ENCODE measurements around the gene MYO16. TPM values are rescaled to one million over a fixed set of nuclear protein-coding genes. Genes with fewer than 3 reads are reported as not detected.

The MYO16 gene
- total RNA-seq, 1 experiment from 2014 or later = not detected

- no peak overlapping the region for H3K27ac Mint-ChIP-seq
- no peaks in the 10 kb centered on the region for H3K9me3 Mint-ChIP-seq
- no peak for DNase-seq
- H3K23ac ChIP-seq (ENCODE audit: insufficient read length, low read depth, low read length) = no peak overlapping the region
- no peak overlapping the region for H2BK120ac ChIP-seq (ENCODE audit: low read depth, low read length, poor library complexity, severe bottlenecking)
- WGBS (ENCODE audit: extremely low coverage, insufficient read length, low lambda C conversion rate) = no CpG with 5 or more reads among the region's 2 CpGs
- no peak overlapping the region for H4K5ac ChIP-seq (ENCODE audit: insufficient read length, low read depth, low read length)
- no peaks in the 10 kb centered on the region for H3K23me2 ChIP-seq (ENCODE audit: insufficient read length, low read depth, low read length, poor library complexity, severe bottlenecking)
- no peaks in the 10 kb centered on the region for H3K27me3 ChIP-seq (ENCODE audit: insufficient read depth, low read length)
- no peaks in the 10 kb centered on the region for H3K36me3 Mint-ChIP-seq (ENCODE audit: insufficient read depth in 1 of 3, low read depth in 3 of 3)
- H3K4me1 Mint-ChIP-seq = no peaks in the 10 kb centered on the region
- no peak overlapping the region for H3K56ac ChIP-seq (ENCODE audit: insufficient read length, low read depth, low read length)
- no peak overlapping the region for H4K8ac ChIP-seq (replicated peaks; ENCODE audit: insufficient read length, low read depth, low read length)
- H2BK5ac ChIP-seq (ENCODE audit: insufficient read length, low read length) = no peak overlapping the region
- H3K9ac ChIP-seq (ENCODE audit: extremely low read depth, insufficient read length, low read length) = no peak overlapping the region
- H3K4me1 ChIP-seq (ENCODE audit: insufficient read depth, low read length) = no peaks in the 10 kb centered on the region
- no peak overlapping the region for H2AK5ac ChIP-seq (ENCODE audit: insufficient read length, low read length)
- no peaks in the 10 kb centered on the region for H3K27me3 Mint-ChIP-seq (ENCODE audit: low read depth)
- no peak overlapping the region for H3K4me3 Mint-ChIP-seq
- H2BK20ac ChIP-seq (ENCODE audit: low read depth, low read length, poor library complexity, severe bottlenecking) = no peak overlapping the region
- no peaks in the 10 kb centered on the region for H3K79me2 ChIP-seq (ENCODE audit: insufficient read depth, low read length)
- H3K18ac ChIP-seq (ENCODE audit: insufficient read length, low read depth, low read length) = no peak overlapping the region
- no peak overlapping the region for H3K14ac ChIP-seq (ENCODE audit: insufficient read depth, low read length)
- H3K4ac ChIP-seq (ENCODE audit: low read depth, low read length) = no peak overlapping the region
- no peaks in the 10 kb centered on the region for H4K20me1 ChIP-seq (ENCODE audit: control insufficient read depth, insufficient read depth, insufficient read length)
- no peak overlapping the region for H3K27ac ChIP-seq (ENCODE audit: insufficient read length, low read depth, low read length)
- no peak overlapping the region for H3K4me2 ChIP-seq (ENCODE audit: insufficient read depth, insufficient read length, low read length)
- H3K79me1 ChIP-seq (ENCODE audit: insufficient read depth, low read depth, low read length, poor library complexity, severe bottlenecking) = no peaks in the 10 kb centered on the region
- no peak overlapping the region for H4K91ac ChIP-seq (ENCODE audit: insufficient read length, low read depth, low read length)
- H3K9me3 ChIP-seq (ENCODE audit: control insufficient read depth, low read depth, low read length) = no peaks in the 10 kb centered on the region
- no peak overlapping the region for H2AFZ ChIP-seq (ENCODE audit: low read length)
- no peak overlapping the region for H2BK12ac ChIP-seq (ENCODE audit: insufficient read length, low read depth, low read length)
- TF ChIP-seq, protein P1, sequence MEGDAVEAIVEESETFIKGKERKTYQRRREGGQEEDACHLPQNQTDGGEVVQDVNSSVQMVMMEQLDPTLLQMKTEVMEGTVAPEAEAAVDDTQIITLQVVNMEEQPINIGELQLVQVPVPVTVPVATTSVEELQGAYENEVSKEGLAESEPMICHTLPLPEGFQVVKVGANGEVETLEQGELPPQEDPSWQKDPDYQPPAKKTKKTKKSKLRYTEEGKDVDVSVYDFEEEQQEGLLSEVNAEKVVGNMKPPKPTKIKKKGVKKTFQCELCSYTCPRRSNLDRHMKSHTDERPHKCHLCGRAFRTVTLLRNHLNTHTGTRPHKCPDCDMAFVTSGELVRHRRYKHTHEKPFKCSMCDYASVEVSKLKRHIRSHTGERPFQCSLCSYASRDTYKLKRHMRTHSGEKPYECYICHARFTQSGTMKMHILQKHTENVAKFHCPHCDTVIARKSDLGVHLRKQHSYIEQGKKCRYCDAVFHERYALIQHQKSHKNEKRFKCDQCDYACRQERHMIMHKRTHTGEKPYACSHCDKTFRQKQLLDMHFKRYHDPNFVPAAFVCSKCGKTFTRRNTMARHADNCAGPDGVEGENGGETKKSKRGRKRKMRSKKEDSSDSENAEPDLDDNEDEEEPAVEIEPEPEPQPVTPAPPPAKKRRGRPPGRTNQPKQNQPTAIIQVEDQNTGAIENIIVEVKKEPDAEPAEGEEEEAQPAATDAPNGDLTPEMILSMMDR (conservative IDR thresholded peaks at IDR 0.05) = no peak
- no peak overlapping the region for H2BK15ac ChIP-seq (ENCODE audit: low read depth, low read length)
- no peak overlapping the region for H3T11ph ChIP-seq (ENCODE audit: low read length)
Measured at GRCh38 chr13:109214393-109214792, 585.0 kb downstream of the MYO16 start.
